Measurements from ENCODE around the gene SPOCK1.

DNA sequence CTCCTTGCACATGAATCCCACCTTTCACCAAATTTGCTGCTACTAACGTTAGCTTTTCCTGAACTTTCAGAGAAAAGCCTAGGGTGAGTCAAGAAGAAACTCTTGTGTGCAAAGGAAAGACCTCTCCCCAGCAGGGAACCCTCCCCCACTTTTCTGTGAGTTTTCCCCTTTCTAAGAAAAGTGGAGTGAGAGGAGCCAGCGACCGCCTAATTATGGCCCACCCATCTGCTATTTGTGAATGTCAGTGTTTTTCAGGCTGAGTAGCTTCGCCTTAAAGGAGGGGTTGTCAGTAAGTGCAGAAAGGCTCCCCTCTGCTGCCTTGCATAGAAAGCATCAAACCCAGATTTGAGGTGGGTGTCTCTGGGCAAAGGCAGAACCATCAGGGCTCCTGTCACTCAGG lies 46.8 kb upstream of the SPOCK1 start:
- TF ChIP-seq EZH2 (IDR thresholded peaks at IDR 0.05) (no peak), POLR2A (IDR thresholded peaks at IDR 0.05; ENCODE audit: borderline replicate concordance, extremely low read depth, insufficient read depth, insufficient read length) (no peak), EZH2phosphoT487 (IDR thresholded peaks at IDR 0.05; ENCODE audit: borderline replicate concordance) (no peak), RAD21 (IDR thresholded peaks at IDR 0.05; ENCODE audit: low read depth) (no peak), FOSL1 (IDR thresholded peaks at IDR 0.05; ENCODE audit: low read depth) (no peak)
- TF ChIP-seq, protein P1, sequence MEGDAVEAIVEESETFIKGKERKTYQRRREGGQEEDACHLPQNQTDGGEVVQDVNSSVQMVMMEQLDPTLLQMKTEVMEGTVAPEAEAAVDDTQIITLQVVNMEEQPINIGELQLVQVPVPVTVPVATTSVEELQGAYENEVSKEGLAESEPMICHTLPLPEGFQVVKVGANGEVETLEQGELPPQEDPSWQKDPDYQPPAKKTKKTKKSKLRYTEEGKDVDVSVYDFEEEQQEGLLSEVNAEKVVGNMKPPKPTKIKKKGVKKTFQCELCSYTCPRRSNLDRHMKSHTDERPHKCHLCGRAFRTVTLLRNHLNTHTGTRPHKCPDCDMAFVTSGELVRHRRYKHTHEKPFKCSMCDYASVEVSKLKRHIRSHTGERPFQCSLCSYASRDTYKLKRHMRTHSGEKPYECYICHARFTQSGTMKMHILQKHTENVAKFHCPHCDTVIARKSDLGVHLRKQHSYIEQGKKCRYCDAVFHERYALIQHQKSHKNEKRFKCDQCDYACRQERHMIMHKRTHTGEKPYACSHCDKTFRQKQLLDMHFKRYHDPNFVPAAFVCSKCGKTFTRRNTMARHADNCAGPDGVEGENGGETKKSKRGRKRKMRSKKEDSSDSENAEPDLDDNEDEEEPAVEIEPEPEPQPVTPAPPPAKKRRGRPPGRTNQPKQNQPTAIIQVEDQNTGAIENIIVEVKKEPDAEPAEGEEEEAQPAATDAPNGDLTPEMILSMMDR (IDR thresholded peaks at IDR 0.05 in 2 of 3, conservative IDR thresholded peaks at IDR 0.05 in 1 of 3; ENCODE audit: borderline replicate concordance in 1 of 3, insufficient read depth in 1 of 3, low read depth in 2 of 3, low read length in 2 of 3): no peak
- TF ChIP-seq, protein P2, sequence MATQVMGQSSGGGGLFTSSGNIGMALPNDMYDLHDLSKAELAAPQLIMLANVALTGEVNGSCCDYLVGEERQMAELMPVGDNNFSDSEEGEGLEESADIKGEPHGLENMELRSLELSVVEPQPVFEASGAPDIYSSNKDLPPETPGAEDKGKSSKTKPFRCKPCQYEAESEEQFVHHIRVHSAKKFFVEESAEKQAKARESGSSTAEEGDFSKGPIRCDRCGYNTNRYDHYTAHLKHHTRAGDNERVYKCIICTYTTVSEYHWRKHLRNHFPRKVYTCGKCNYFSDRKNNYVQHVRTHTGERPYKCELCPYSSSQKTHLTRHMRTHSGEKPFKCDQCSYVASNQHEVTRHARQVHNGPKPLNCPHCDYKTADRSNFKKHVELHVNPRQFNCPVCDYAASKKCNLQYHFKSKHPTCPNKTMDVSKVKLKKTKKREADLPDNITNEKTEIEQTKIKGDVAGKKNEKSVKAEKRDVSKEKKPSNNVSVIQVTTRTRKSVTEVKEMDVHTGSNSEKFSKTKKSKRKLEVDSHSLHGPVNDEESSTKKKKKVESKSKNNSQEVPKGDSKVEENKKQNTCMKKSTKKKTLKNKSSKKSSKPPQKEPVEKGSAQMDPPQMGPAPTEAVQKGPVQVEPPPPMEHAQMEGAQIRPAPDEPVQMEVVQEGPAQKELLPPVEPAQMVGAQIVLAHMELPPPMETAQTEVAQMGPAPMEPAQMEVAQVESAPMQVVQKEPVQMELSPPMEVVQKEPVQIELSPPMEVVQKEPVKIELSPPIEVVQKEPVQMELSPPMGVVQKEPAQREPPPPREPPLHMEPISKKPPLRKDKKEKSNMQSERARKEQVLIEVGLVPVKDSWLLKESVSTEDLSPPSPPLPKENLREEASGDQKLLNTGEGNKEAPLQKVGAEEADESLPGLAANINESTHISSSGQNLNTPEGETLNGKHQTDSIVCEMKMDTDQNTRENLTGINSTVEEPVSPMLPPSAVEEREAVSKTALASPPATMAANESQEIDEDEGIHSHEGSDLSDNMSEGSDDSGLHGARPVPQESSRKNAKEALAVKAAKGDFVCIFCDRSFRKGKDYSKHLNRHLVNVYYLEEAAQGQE (IDR thresholded peaks at IDR 0.05; ENCODE audit: low read depth): no peak
- TF ChIP-seq, protein P3, sequence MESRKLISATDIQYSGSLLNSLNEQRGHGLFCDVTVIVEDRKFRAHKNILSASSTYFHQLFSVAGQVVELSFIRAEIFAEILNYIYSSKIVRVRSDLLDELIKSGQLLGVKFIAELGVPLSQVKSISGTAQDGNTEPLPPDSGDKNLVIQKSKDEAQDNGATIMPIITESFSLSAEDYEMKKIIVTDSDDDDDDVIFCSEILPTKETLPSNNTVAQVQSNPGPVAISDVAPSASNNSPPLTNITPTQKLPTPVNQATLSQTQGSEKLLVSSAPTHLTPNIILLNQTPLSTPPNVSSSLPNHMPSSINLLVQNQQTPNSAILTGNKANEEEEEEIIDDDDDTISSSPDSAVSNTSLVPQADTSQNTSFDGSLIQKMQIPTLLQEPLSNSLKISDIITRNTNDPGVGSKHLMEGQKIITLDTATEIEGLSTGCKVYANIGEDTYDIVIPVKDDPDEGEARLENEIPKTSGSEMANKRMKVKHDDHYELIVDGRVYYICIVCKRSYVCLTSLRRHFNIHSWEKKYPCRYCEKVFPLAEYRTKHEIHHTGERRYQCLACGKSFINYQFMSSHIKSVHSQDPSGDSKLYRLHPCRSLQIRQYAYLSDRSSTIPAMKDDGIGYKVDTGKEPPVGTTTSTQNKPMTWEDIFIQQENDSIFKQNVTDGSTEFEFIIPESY (IDR thresholded peaks at IDR 0.05; ENCODE audit: extremely low read depth, insufficient replicate concordance, low read length): no peak
- TF ChIP-seq, protein P4, sequence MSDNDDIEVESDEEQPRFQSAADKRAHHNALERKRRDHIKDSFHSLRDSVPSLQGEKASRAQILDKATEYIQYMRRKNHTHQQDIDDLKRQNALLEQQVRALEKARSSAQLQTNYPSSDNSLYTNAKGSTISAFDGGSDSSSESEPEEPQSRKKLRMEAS (IDR thresholded peaks at IDR 0.05): no peak

Data from HCT116 (cell line).